Measurements from ENCODE around the gene ZDHHC7. TPM values are rescaled to one million over a fixed set of nuclear protein-coding genes. Genes with fewer than 3 reads are reported as not detected.

ZDHHC7 gene
- total and polyA plus RNA-seq, 2 of the 8 experiments (the other 6 are each of a cell fraction or from before 2014, with no cell fraction given), result 40.5 to 56.3 TPM

GRCh38 chr16:84957792-84958191, 53.5 kb downstream of the ZDHHC7 start:
- ChIA-PET CTCF (ENCODE audit: partially characterized antibody) (interaction anchor here (0.6 to 1.3 kb wide), 6 partner anchors 11 to 219 kb away, joined by 3 to 4 read pairs (median 4); no protein-coding TSS in a partner anchor), POLR2A (ENCODE audit: partially characterized antibody) (no interaction called here)
- Histone ChIP-seq H4K5ac (ENCODE audit: insufficient read length, low read depth, low read length) (no peak overlapping the region), H3K23me2 (ENCODE audit: low read depth, low read length) (no peaks in the 10 kb centered on the region), H3K14ac (ENCODE audit: insufficient read length) (no peak overlapping the region), H2AFZ (ENCODE audit: low read length) (no peak overlapping the region), H4K20me1 (replicated peaks in 1 of 2; ENCODE audit: control insufficient read depth in 1 of 2, insufficient read depth in 2 of 2, low read length in 2 of 2) (peaks cover 0 to 2% of the 10 kb centered on the region in 2 experiments), H2BK5ac (ENCODE audit: low read depth, low read length) (no peak overlapping the region), H2BK15ac (ENCODE audit: low read length) (no peak overlapping the region), H3K79me1 (ENCODE audit: low read depth, low read length) (no peaks in the 10 kb centered on the region), H2BK120ac (replicated peaks; ENCODE audit: low read depth, low read length) (no peak overlapping the region), H3K79me2 (ENCODE audit: control insufficient read depth in 1 of 2, insufficient read depth in 2 of 2, low read length in 2 of 2) (no peaks in the 10 kb centered on the region), H4K91ac (replicated peaks; ENCODE audit: insufficient read length, low read length) (no peak overlapping the region), H3K23ac (ENCODE audit: insufficient read length) (no peak overlapping the region), H3K9ac (replicated peaks in 1 of 4; ENCODE audit: extremely low read depth in 1 of 4, low read depth in 3 of 4, low read length in 3 of 4) (no peak overlapping the region), H2BK20ac (ENCODE audit: low read length) (no peak overlapping the region), H3K36me3 (ENCODE audit: control insufficient read depth in 2 of 4, insufficient read depth in 4 of 4, low read length in 3 of 4) (no peaks in the 10 kb centered on the region), H3K4me1 (replicated peaks in 1 of 4; ENCODE audit: control insufficient read depth in 3 of 4, insufficient read depth in 4 of 4, low read length in 3 of 4) (no peaks in the 10 kb centered on the region), H4K8ac (ENCODE audit: extremely low read depth, insufficient read depth, low read length) (no peak overlapping the region), H3K4ac (replicated peaks; ENCODE audit: insufficient read length, low read depth, low read length) (no peak overlapping the region), H3K4me3 (ENCODE audit: extremely low read depth in 1 of 4, insufficient read depth in 2 of 4, low read depth in 3 of 4, low read length in 4 of 4) (no peak overlapping the region), H3K27me3 (replicated peaks in 1 of 4; ENCODE audit: control insufficient read depth in 3 of 4, extremely low read depth in 1 of 4, insufficient read depth in 3 of 4, low read length in 3 of 4) (no peaks in the 10 kb centered on the region), H3K27ac (ENCODE audit: low read depth, low read length) (no peak overlapping the region), H3K56ac (replicated peaks; ENCODE audit: insufficient read length, low read depth, low read length) (no peak overlapping the region), H3K9me3 (ENCODE audit: insufficient read depth in 2 of 2, low read depth in 1 of 2, low read length in 1 of 2) (no peaks in the 10 kb centered on the region), H3K4me2 (ENCODE audit: insufficient read depth in 1 of 2, low read depth in 2 of 2, low read length in 2 of 2) (no peak overlapping the region), H3K18ac (ENCODE audit: extremely low read depth, low read length) (no peak overlapping the region), H2AK5ac (ENCODE audit: low read depth, low read length) (no peak overlapping the region), H2BK12ac (ENCODE audit: low read depth, low read length) (no peak overlapping the region)
- TF ChIP-seq USF2 (IDR thresholded peaks at IDR 0.05; ENCODE audit: low read length) (peak; percentile 39; the same call in 1 of the 2 replicates), CHD2 (IDR thresholded peaks at IDR 0.05; ENCODE audit: low read length) (no peak)
- DNase-seq (ENCODE audit: low read depth in 1 of 2, low spot score in 2 of 2) (no peak), FAIRE-seq (no peak)
- WGBS, 2 experiments (ENCODE audit: extremely low coverage in 1 of 2, insufficient coverage in 1 of 2, insufficient read length in 1 of 2, insufficient replicate concordance in 2 of 2, low coverage in 1 of 2, low lambda C conversion rate in 2 of 2, missing lambda C conversion rate in 1 of 2), result 100% methylated on average over 1 of the region's 1 CpG; no CpG with 5 or more reads in 1 of the 2 experiments

Data from H1 (cell line).